Central memory CD8-positive, alpha-beta T cell (primary cell): Measurements from ENCODE around the gene NKG7.
"Not testable (repeated sequence)": the region's sequence is repeated elsewhere in the genome, so short reads cannot be mapped to it uniquely, and the experiment has no call there.

Source experiments
- ATAC-seq: fragments of 150-1000 bp; cut with Tn5 transposase; replicated peaks from 2 replicates; pipeline ENCODE4 v1.10.0; 2022; ENCODE audit warnings: mild to moderate bottlenecking, moderate FRiP score, moderate number of reproducible peaks; ENCODE audit not compliant: poor library complexity, severe bottlenecking; ENCODE audit errors: extremely low read depth
- DNase-seq, 2 donors: peaks; one replicate each; pipeline ENCODE4 v3.0.0; 2021; ENCODE audit warnings: low spot score in 2 of 2
- H3K27ac Mint-ChIP-seq: one replicate; pipeline ENCODE4 v1.8.0; 2022; ENCODE audit warnings: low read depth, mild to moderate bottlenecking, moderate library complexity, mixed read lengths
- H3K27me3 Mint-ChIP-seq: one replicate; pipeline ENCODE4 v1.8.0; 2022; ENCODE audit warnings: mixed read lengths
- H3K36me3 Mint-ChIP-seq: one replicate; pipeline ENCODE4 v1.8.0; 2022; ENCODE audit warnings: mild to moderate bottlenecking, moderate library complexity, mixed read lengths; ENCODE audit not compliant: insufficient read depth
- H3K4me1 Mint-ChIP-seq: one replicate; pipeline ENCODE4 v1.8.0; 2022; ENCODE audit warnings: mixed read lengths
- H3K4me3 Mint-ChIP-seq: one replicate; pipeline ENCODE4 v1.8.0; 2022; ENCODE audit warnings: mild to moderate bottlenecking, moderate library complexity, mixed read lengths
- H3K9me3 Mint-ChIP-seq: one replicate; pipeline ENCODE4 v1.8.0; 2022; ENCODE audit warnings: mixed read lengths

The NKG7 gene, protein sequence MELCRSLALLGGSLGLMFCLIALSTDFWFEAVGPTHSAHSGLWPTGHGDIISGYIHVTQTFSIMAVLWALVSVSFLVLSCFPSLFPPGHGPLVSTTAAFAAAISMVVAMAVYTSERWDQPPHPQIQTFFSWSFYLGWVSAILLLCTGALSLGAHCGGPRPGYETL

DNA sequence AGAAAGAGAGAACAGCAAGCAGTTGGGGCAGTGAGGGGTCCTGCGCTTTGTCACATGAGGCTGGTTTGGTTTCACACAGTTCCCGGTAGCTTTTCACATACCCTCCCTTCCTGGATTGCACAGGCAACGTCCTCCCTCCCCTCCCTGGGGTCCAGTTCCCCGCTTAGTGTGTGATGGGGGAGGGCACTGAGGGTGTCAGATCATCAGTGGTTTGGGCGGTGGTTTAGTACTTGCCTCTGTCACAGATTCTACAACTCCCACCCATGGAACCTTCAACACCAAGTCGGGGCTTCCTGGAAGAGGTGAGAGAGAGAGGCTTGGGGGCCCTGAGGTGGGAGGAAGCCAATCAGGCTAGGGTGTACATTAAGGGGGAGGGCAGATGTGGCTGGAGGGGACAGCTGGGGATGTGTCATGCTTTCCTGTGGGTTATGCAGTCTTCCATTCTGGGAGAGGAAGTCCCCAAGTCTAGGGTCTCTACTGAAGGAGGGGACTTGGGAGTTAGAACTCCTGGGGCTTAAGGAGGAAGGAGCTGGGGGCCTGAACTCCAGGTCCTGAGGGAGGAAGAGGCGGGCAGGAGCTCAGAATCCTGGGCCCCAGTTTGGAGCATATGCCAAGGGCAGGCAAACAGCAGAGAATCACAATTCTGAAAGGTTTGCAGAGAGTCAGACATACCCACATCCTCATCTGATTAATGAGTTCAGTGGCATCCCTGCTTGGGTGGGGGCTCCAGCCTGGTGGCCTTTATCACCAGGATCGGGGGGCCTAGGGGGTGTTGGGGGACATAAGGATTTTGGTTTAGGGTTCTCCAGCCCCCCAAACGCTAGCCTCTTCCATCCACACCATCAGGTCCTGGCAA is at the start of gene NKG7:
TSS of gene NKG7 (minus strand) at position 6 of the 856 bp plus-strand sequence. CDS start 119 bp downstream, outside the sequence.
- Mint-ChIP-seq H3K4me3 (peak within 1 kb of the TSS; percentile 88), H3K27ac (peak within 1 kb of the TSS; percentile 89), H3K27me3 (no peaks in the 10 kb centered on the region), H3K9me3 (no peaks in the 10 kb centered on the region), H3K36me3 (peaks cover 27% of the 10 kb centered on the region), H3K4me1 (peaks cover 68% of the 10 kb centered on the region)
- peak; percentile 76 for ATAC-seq
- peak; percentile 55 to 85 for DNase-seq

DNA sequence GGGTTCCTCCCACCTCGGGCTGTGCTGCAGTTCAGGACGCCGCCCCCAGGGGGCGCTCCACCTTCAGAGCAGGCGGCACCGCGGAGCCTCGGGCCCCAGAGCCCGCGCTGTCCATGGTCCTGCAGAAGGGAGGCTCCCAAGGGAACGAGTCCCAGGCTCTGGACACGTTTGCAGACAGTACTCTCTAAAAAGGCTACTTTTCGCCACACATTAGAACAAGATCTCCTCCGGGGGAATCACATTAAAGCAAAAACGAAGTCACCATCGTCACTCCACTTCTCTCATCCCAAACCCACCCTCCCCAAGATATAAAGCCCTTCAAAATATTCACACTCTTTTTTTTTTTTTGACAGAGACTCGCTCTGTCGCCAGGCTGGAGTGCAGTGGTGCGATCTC is 49.6 kb upstream of the NKG7 start:
- peak overlapping the region; percentile 51 for H3K27ac Mint-ChIP-seq
- no peak overlapping the region for H3K4me3 Mint-ChIP-seq
- H3K4me1 Mint-ChIP-seq = peaks cover 4% of the 10 kb centered on the region
- DNase-seq = peak; percentile 68 to 87
- no peaks in the 10 kb centered on the region for H3K9me3 Mint-ChIP-seq
- peaks cover 54% of the 10 kb centered on the region for H3K27me3 Mint-ChIP-seq
- H3K36me3 Mint-ChIP-seq = peaks cover 5% of the 10 kb centered on the region
- peak; percentile 50 for ATAC-seq

DNA sequence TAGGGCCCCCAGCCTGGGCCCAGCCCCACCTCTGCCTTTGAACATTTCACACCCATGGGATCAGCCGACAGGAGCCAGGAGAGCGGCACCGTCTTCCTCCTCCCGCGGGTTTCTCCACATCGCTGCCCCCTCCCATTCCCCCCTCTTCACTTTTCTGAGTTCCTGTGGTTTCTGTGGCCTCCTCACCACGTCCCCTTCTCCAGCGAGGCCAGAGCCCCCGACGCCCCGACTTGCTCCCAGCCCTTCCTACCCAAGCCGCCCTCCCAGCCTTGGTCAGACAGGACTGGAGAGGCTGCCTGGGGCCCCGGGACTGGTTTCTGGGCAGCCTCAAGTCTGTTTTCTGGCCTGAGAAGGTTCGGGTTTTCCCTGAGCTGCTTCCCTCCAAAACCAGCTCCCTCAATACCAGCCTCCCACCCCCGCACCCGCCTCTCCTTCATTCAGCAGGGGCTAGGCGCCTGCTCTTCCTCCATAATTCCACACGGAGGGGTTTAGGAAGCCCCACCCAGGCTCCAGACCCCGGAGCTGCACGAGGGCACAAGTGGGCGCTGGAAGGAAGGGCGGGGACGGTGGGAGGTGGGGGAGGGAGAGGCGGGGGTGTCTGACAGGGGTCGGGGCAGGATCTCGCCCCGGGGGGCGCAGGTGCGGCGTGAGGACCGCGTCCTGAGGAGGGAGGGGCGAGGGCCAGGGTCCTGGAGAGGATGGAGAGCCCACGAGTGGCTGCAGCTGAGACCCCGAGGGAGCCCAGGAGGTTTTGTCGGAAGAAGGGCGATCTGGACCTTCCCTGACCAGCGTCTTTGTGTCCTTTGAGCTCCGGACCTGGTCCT is 49.0 kb upstream of the NKG7 start:
- H3K4me1 Mint-ChIP-seq = peaks cover 6% of the 10 kb centered on the region
- H3K9me3 Mint-ChIP-seq = no peaks in the 10 kb centered on the region
- H3K27ac Mint-ChIP-seq = peak overlapping the region; percentile 51
- H3K4me3 Mint-ChIP-seq = no peak overlapping the region
- DNase-seq = no peak
- ATAC-seq = no peak
- peaks cover 53% of the 10 kb centered on the region for H3K27me3 Mint-ChIP-seq
- peaks cover 5% of the 10 kb centered on the region for H3K36me3 Mint-ChIP-seq

DNA sequence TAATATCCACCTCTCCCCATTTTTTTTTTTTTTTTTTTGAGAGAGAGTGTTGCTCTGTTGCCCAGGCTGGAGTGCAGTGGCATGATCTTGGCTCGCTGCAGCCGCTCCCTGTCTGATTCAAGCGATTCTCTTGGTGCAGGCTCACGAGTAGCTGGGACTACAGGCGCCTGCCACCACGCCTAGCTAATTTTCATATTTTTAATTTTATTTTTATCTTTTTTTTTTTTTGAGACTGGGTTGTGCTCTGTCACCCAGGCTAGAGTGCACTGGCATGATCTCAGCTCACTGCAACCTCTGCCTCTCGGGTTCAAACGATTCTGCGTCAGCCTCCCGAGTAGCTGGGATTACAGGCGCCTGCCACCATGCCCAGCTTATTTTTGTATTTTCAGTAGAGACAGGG is 48.1 kb upstream of the NKG7 start:
- H3K9me3 Mint-ChIP-seq, H3K36me3 Mint-ChIP-seq, H3K27ac Mint-ChIP-seq, H3K4me3 Mint-ChIP-seq, ATAC-seq, H3K4me1 Mint-ChIP-seq, DNase-seq: not testable (repeated sequence)
- peaks cover 44% of the 10 kb centered on the region for H3K27me3 Mint-ChIP-seq

DNA sequence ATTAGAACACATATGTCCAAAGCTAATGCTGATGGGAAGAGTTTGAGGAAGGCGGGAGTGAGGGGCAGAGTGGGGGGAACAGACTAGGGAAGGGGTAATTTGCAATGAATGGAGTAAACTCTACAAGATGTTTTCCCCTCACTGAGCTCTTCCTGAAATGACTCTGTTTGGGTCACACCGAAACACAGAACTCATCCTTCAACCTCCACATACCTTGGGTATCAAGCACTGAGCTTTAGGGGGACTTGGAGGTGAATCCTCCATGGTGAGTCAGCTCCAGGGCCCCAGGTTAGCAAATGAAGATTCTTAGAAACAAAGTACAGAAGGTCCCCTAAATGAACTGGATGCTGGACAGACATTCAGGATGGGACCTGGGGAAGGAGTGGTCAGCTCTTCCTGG is 46.3 kb upstream of the NKG7 start:
- peaks cover 6% of the 10 kb centered on the region for H3K4me1 Mint-ChIP-seq
- H3K4me3 Mint-ChIP-seq = no peak overlapping the region

DNA sequence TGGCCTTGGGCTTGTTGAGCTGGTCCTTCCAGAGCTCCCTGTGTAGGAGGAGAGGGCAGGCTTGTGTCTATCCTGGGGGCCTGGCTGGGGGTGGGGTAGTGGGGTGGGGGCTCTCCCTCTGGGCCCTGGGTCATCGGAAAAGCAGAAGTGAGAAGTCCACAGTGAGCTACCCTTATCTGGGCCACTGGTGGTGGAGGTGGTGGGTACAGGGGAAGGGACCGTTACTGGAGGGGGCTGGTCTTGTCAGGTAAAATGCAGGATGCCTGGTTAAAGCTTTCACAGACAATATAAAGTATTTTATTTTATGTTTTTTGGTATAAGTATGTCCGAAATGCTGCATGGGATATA is 45.3 kb upstream of the NKG7 start:
- peaks cover 30% of the 10 kb centered on the region for H3K27me3 Mint-ChIP-seq
- no peak for DNase-seq
- peaks cover 6% of the 10 kb centered on the region for H3K4me1 Mint-ChIP-seq
- no peak overlapping the region for H3K4me3 Mint-ChIP-seq
- no peaks in the 10 kb centered on the region for H3K9me3 Mint-ChIP-seq
- H3K27ac Mint-ChIP-seq = no peak overlapping the region
- H3K36me3 Mint-ChIP-seq = peaks cover 7% of the 10 kb centered on the region
- no peak for ATAC-seq

More for the DNA sequence above, 46.3 kb upstream of the NKG7 start:
- Mint-ChIP-seq H3K27ac (no peak overlapping the region), H3K9me3 (no peaks in the 10 kb centered on the region), H3K36me3 (peaks cover 5% of the 10 kb centered on the region), H3K27me3 (peaks cover 40% of the 10 kb centered on the region)
- no peak for DNase-seq
- ATAC-seq = no peak

DNA sequence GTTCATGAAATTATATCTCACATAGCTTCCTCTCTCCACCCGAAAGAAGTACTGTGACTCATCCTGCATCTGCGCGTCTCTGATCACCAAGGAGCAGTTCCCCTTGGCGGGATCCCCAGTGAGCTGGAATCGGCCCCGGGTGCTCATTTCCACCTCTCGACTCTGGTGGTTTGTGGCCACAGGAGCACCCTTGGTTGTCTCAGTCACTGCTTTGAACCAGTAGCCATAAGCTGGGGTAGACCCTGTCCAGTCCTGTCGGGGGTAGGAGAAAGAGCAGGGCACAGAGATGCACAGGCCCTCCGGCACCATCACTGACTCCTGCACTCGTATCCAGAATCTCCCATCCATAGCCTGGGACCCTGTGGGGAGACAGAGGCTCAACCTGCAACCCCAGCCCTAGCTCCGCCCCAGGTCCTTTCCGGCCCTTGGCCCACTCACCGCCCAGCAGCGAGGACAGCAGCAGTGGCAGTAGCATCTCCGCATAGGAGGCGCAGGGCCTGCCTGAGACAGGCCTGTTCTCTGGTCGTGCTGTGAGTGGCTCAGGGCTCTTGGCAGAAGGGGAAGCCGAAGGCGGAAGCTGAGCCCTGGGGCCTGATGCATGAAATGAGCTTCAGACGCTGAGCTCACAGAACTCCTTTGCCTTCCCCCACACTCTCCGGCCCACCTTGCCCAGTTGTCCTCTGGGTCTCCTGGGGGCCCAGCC is 44.8 kb upstream of the NKG7 start, which contains the start of gene SIGLEC10:
TSS of gene SIGLEC10 (minus strand) at position 536 of the 703 bp plus-strand sequence. CDS start at position 475, 61 bp downstream.
- ATAC-seq (peak; percentile 73), DNase-seq (no peak)
- Mint-ChIP-seq H3K9me3 (no peaks in the 10 kb centered on the region), H3K4me3 (peak within 1 kb of the TSS; percentile 59), H3K27ac (peak within 1 kb of the TSS; percentile 61), H3K27me3 (peaks cover 28% of the 10 kb centered on the region), H3K4me1 (peaks cover 6% of the 10 kb centered on the region), H3K36me3 (peaks cover 7% of the 10 kb centered on the region)

DNA sequence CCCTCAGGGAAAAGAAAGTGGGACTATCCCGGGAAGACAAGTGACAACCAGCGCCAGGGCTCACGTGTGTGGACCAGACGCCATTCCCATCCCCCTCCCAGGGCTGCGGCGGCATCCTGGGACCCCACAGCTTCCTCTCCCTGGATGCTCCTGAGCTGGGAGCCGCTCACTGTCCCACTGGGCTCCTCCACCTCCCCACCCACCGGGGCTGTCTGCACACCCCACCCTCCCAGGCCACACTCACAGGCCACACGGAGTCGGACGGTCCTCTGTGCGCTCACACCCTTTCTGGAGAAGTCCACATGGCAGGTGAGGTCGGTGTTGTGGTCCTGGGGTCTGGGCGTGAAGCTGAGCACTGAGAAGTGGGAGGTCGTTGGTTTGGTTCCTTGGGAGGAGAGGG is 44.0 kb upstream of the NKG7 start:
- peaks cover 28% of the 10 kb centered on the region for H3K27me3 Mint-ChIP-seq
- H3K36me3 Mint-ChIP-seq, H3K4me1 Mint-ChIP-seq, H3K27ac Mint-ChIP-seq, H3K9me3 Mint-ChIP-seq, DNase-seq, H3K4me3 Mint-ChIP-seq, ATAC-seq: not testable (repeated sequence)

DNA sequence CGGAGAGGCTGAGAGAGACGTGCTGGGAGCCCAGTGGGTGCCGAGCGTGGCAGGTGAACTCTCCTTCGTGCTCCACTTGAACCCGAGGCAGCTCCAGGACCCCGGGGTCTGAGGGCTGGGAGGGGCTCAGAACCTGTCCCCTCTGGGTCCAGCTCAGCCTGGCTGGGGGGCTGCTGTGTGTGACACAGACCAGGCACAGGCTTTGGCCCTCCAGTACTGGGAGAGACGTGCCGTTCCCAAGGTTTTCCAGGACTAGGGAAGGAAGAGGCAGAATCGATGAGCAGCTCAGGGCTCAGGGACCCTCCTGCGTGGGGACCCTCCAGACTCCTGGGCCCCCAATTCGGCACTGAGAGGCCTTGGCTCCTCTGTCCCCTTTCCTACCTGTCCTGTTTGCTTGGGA is 42.7 kb upstream of the NKG7 start:
- ATAC-seq = no peak
- peaks cover 6% of the 10 kb centered on the region for H3K4me1 Mint-ChIP-seq
- H3K9me3 Mint-ChIP-seq = no peaks in the 10 kb centered on the region
- DNase-seq = no peak
- peaks cover 27% of the 10 kb centered on the region for H3K27me3 Mint-ChIP-seq
- no peak overlapping the region for H3K27ac Mint-ChIP-seq
- H3K4me3 Mint-ChIP-seq = no peak overlapping the region
- peaks cover 1% of the 10 kb centered on the region for H3K36me3 Mint-ChIP-seq

DNA sequence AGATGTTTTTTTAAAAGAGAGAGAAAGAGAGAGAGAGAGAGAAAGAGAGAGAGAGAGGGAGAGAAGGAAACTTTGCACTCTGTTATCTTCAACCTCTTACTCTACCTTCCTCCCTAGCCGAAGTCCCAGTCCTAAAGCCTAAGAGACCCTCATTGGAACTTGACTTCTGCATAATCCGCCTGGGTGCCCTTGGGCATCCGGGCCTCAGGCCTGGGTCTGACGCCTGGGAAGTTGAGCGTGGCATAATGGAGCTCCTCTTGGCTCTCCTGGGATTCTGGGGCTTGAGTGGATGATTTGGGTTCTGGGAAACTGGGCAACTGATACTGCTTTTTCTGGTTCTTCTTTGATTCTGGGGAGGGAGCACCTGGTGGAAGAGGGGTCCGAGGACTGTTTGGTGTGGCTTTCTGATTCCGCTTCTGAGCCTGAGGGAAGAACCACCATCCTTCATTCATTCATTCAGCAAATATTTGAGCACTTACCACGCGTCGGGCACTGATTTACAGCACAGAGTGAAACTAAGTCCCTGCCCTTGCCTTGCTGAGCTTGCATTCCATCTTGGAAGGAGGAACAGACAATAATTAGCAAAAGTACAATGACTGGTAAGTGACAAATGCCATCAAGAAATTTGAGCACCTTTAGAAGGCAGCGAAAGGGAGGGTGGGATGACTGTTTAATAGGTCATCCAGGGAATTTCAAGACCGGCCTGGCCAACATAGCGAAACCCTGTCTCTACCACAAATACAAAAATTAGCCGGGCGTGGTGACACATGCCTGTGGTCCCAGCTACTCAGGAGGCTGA is 38.7 kb upstream of the NKG7 start:
- no peak for ATAC-seq
- Mint-ChIP-seq H3K9me3 (no peaks in the 10 kb centered on the region), H3K27me3 (no peaks in the 10 kb centered on the region), H3K27ac (no peak overlapping the region), H3K4me3 (no peak overlapping the region), H3K4me1 (peaks cover 6% of the 10 kb centered on the region), H3K36me3 (peaks cover 1% of the 10 kb centered on the region)
- no peak for DNase-seq

DNA sequence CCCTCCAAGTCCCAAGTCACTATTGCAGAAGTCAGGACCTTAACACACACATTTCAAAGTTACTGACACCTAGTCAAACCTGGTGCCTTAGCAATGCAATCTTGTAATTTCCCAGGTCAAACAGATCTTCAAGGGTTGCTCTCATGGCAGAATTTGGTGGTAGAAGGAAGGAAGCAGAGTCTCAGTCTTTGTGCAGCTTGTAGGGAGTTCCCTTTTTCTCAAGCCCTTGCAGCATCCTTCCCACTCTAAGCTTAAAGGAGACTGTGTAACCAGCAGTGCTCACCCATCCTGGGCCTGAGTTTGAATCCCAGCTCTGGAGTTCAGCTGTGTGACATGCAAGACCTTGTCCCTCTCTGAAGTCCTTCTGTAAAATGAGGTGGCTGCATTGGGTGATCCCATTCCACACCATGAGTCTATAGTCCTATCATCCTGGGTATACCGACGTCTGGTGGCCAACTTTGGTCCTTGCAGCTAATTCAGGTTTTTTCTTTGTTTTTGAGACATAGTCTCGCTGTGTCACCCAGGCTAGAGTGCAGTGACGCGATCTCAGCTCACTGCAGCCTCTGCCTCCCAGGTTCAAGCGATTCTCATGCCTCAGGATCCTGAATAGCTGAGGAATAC is 35.2 kb upstream of the NKG7 start:
- Mint-ChIP-seq H3K27ac (no peak overlapping the region), H3K27me3 (no peaks in the 10 kb centered on the region), H3K4me3 (no peak overlapping the region), H3K36me3 (no peaks in the 10 kb centered on the region), H3K4me1 (peaks cover 6% of the 10 kb centered on the region), H3K9me3 (no peaks in the 10 kb centered on the region)
- DNase-seq (peak in 1 of 2 donors; percentile 33), ATAC-seq (peak; percentile 68)
